Measurements from ENCODE around the gene SOCS2.

DNA sequence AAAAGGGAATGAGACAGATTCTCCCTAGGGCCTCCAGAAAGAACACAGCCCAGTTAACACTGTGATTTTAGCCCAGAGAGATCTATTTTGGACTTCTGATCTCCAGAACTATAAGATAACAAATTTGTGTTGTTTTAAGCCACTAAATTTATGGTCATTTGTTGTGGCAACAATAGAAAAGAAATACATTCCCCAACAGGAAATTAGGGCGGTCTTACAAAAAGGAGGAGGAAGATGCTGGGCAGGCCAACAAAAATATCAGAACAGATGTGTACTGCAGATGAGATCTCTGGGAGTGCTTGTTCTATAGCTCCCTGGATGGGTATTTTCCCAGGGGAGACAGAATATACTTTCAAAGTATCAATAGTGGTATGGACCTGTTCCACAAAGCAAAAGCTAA is 32.0 kb upstream of the SOCS2 start:
- TF ChIP-seq, protein P1, sequence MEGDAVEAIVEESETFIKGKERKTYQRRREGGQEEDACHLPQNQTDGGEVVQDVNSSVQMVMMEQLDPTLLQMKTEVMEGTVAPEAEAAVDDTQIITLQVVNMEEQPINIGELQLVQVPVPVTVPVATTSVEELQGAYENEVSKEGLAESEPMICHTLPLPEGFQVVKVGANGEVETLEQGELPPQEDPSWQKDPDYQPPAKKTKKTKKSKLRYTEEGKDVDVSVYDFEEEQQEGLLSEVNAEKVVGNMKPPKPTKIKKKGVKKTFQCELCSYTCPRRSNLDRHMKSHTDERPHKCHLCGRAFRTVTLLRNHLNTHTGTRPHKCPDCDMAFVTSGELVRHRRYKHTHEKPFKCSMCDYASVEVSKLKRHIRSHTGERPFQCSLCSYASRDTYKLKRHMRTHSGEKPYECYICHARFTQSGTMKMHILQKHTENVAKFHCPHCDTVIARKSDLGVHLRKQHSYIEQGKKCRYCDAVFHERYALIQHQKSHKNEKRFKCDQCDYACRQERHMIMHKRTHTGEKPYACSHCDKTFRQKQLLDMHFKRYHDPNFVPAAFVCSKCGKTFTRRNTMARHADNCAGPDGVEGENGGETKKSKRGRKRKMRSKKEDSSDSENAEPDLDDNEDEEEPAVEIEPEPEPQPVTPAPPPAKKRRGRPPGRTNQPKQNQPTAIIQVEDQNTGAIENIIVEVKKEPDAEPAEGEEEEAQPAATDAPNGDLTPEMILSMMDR (IDR thresholded peaks at IDR 0.05), result no peak
- TF ChIP-seq POLR2A (IDR thresholded peaks at IDR 0.05), result no peak
